Uterus (tissue), 4 donors: Measurements from ENCODE around the gene ZIM2. TPM values are rescaled to one million over a fixed set of nuclear protein-coding genes. Genes with fewer than 3 reads are reported as not detected.

Experiments
- DNase-seq, 2 donors: peaks; one replicate each; pipeline ENCODE4 v3.0.0-alpha.2; 2019 to 2020
- H3K27ac ChIP-seq, 2 donors: fragments of 200-600 bp; sonication (generic); 1 replicate in 1 of 2; 2 replicates in 1 of 2; pipeline ENCODE4 v1.5.1; 2016 to 2018
- H3K27me3 ChIP-seq, 2 donors: fragments of 200-600 bp; sonication (generic); one replicate each; pipeline ENCODE4 v1.5.1; 2018 to 2019; ENCODE audit warnings: control low read depth in 1 of 2
- H3K36me3 ChIP-seq, 2 donors: fragments of 200-600 bp; sonication (generic); one replicate each; pipeline ENCODE4 v1.5.1; 2019; ENCODE audit warnings: control low read depth in 1 of 2
- H3K4me1 ChIP-seq, 2 donors: fragments of 200-600 bp; sonication (generic); one replicate each; pipeline ENCODE4 v1.5.1; 2018 to 2019; ENCODE audit warnings: control low read depth in 1 of 2
- H3K4me3 ChIP-seq, 2 donors: fragments of 200-600 bp; sonication (generic); 1 replicate in 1 of 2; 2 replicates in 1 of 2; pipeline ENCODE4 v1.5.1; 2018 to 2019; ENCODE audit warnings: mild to moderate bottlenecking in 1 of 2
- H3K9me3 ChIP-seq, 2 donors: fragments of 200-600 bp; sonication (generic); one replicate each; pipeline ENCODE4 v1.5.1; 2019; ENCODE audit warnings: control low read depth in 1 of 2
- POLR2A ChIP-seq, 2 donors: fragments of 450-650 bp; IDR thresholded peaks; one replicate each; pipeline ENCODE4 v1.6.1; 2016; ENCODE audit warnings: antibody characterized with exemption in 2 of 2, mild to moderate bottlenecking in 1 of 2, moderate library complexity in 1 of 2
- intact Hi-C: fragments of 100-400 bp; cut with DNase I; formaldehyde crosslinking; loops from one replicate; pipeline ENCODE4 v1.15.1; 2023; ENCODE audit warnings: low total_unique reads
- total RNA-seq, 4 donors: library from RNA; depleted of rRNA in 3 of 4; stranded (reverse); fragments of >200 nt in 3 of 4; gene quantifications; one replicate each; pipeline versions ENCODE4 v1.1.0 to v1.2.4, GENCODE V29; 2014 to 2023
- TF ChIP-seq, protein P1 (sequence below), 4 experiments: fragments of 200-600 bp in 2 of 4; fragments of 450-650 bp in 2 of 4; sonication (generic) in 2 of 4; IDR thresholded peaks; one replicate each; pipeline ENCODE4 v1.5.1; 2016 to 2019; ENCODE audit warnings: antibody characterized with exemption in 4 of 4, mild to moderate bottlenecking in 2 of 4, moderate library complexity in 1 of 4
- donor health status: DM: yes; HTN: yes; CAD: no.

ZIM2 gene
- 1 to 10 TPM in 2 of 4 donors, not detected in 2; 4.9 to 6.0 TPM for total RNA-seq

DNA sequence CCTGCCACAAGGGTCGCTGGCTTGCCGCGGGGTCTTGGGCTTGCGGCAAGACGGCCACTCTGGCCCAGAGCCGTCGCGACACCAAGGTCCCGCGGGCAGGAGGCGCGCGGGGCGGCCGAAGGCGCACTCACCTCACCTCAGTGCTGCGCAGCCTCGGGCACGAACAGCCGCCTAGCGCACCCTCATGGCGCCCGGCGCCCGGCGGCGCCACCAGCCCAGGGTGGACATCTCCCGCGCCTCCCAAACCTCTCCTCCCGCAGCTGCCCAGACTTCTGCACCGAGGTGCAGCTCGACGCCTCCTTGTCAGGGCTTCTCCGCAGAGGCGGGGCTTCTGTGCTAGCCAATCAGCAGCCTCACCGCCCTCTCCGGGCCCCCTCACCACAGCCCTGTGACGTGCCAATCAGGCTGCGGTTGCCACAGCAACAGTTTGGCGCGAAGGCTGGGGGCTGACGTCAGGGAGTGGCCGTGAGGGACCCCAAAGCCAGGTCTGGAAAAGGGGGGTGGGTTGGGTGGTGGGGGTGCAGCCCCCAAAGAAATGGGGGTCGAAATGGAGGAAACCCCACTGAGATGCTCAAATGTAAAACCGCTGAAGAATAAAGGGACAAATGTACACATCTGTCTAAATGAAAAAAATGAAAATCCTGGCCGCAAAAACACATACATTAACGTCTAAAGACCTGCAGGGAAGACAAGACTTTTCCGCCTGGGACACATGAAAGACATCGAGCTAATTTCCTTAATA, at the start of gene ZIM2, which contains the start of gene PEG3:
Gene ZIM2 (minus strand): TSS at position 276 of the 742 bp plus-strand sequence. CDS start 16,449 bp downstream, outside the sequence.
Gene PEG3 (minus strand): TSS at position 276 of the 742 bp plus-strand sequence. CDS start 16,071 bp downstream, outside the sequence.
- TF ChIP-seq, protein P1, sequence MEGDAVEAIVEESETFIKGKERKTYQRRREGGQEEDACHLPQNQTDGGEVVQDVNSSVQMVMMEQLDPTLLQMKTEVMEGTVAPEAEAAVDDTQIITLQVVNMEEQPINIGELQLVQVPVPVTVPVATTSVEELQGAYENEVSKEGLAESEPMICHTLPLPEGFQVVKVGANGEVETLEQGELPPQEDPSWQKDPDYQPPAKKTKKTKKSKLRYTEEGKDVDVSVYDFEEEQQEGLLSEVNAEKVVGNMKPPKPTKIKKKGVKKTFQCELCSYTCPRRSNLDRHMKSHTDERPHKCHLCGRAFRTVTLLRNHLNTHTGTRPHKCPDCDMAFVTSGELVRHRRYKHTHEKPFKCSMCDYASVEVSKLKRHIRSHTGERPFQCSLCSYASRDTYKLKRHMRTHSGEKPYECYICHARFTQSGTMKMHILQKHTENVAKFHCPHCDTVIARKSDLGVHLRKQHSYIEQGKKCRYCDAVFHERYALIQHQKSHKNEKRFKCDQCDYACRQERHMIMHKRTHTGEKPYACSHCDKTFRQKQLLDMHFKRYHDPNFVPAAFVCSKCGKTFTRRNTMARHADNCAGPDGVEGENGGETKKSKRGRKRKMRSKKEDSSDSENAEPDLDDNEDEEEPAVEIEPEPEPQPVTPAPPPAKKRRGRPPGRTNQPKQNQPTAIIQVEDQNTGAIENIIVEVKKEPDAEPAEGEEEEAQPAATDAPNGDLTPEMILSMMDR (IDR thresholded peaks at IDR 0.05), result no peak
- peak in 1 of 2 donors; percentile 84 for TF ChIP-seq POLR2A (IDR thresholded peaks at IDR 0.05)
- Histone ChIP-seq H3K4me3 (peak within 1 kb of the TSS; percentile 57 to 64), H3K27me3 (no peaks in the 10 kb centered on the region), H3K36me3 (no peaks in the 10 kb centered on the region), H3K4me1 (no peaks in the 10 kb centered on the region), H3K9me3 (no peaks in the 10 kb centered on the region), H3K27ac (peak within 1 kb of the TSS; percentile 85 to 89)
- intact Hi-C loops, result loop anchor here (10.0 kb wide), 1 partner anchor 1756 kb away; no protein-coding TSS in a partner anchor
- DNase-seq, result peak; percentile 87 to 88

DNA sequence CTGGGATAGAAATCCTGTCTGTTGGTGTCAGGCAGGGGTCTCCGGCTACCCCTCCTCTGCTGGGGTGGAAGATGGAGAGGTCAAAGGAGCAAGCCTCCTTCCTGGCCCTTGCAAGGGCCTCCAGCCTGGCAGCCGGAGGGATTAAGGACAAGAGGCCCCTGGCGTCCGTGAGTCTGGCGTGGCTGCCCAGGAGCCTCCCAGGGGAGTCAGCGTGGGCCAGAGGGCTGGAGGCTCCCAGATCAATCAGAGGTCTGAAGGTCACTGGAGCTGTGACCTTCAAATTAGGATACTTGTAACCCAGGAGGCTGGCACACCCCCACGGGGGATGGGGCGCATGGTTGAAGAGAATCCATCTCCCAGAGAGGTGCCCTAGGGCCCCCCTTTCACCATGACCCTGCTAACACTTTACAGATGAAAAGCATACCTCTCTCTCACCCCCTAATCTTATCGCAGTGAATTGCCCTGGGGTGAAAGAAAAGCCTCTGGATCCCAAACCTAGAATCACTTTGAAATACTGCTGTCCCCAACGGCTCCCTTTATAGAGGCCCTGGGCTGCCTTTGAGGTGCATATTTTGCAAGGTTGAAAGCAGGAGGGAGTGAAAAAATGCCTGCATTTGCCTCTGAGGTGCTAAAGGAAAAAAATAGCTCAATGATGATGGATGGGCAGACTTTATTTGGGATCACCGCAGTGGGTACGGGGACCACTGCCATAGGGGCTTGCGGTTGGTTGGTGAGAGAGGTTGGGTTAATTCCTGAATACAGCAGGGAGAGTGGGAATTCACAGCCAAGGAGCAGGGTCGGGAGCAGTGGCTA, 44.9 kb upstream of the ZIM2 start:
- no peak overlapping the region for H3K4me3 ChIP-seq
- no peak overlapping the region for H3K27ac ChIP-seq
- H3K9me3 ChIP-seq, result no peaks in the 10 kb centered on the region
- no peaks in the 10 kb centered on the region for H3K4me1 ChIP-seq
- TF ChIP-seq, protein P1 (IDR thresholded peaks at IDR 0.05), result no peak
- TF ChIP-seq POLR2A (IDR thresholded peaks at IDR 0.05), result no peak
- H3K36me3 ChIP-seq, result no peaks in the 10 kb centered on the region
- intact Hi-C loops, result no loop called here
- H3K27me3 ChIP-seq, result no peaks in the 10 kb centered on the region
- no peak for DNase-seq

DNA sequence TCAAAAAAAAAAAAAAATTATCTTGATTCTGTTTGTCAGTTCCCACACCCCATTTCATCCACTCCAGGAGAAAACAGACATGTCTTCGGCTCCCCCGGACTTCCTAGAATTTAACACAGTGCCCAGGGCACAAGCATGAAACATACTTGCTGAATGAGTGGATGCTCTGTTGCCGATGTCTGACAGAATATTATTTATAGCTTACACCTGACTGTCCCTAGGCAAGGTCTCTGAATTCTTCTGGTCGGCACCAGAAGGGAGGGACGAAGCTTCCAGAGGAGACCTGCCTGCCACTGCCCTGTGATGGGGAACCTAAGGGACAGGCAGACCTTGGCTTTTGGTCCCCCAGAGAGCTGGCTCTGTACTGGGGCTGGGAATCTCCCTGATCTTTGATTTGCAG, 43.9 kb upstream of the ZIM2 start:
- Histone ChIP-seq H3K9me3 (no peaks in the 10 kb centered on the region), H3K36me3 (no peaks in the 10 kb centered on the region), H3K4me3 (no peak overlapping the region), H3K27ac (no peak overlapping the region), H3K4me1 (no peaks in the 10 kb centered on the region), H3K27me3 (no peaks in the 10 kb centered on the region)
- DNase-seq, result no peak
- intact Hi-C loops, result no loop called here
- TF ChIP-seq POLR2A (IDR thresholded peaks at IDR 0.05), result no peak
- TF ChIP-seq, protein P1 (IDR thresholded peaks at IDR 0.05), result no peak

DNA sequence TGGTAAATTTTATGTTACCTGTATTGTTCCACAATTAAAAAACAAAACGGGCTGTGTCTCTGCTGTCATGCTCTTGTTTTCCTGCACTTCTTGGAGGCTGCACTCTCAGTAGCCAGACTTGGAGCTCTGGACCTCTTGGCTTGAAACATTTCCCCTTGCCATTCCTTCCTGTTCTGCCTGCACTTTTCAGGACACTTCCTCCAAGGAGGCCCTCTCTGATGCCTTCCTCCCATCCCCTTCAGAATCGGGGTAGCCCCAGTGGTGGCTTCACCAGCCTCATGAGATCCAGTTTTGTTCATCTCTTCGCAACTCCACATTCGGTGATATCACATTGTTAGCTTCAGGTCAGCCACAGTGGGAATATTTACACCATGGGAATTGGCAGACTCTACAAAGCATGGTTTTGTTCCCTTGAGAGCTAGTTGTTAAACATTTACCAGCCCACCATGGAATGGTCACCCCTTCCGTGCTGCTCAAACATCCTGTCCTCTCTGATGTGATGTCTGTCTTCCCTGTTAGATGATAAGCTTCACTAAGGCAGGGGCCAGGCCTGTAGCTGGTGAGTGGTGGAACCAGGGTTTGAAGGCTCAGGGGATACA, 40.2 kb upstream of the ZIM2 start:
- Histone ChIP-seq H3K9me3 (no peaks in the 10 kb centered on the region), H3K27ac (no peak overlapping the region), H3K36me3 (no peaks in the 10 kb centered on the region), H3K27me3 (no peaks in the 10 kb centered on the region), H3K4me1 (no peaks in the 10 kb centered on the region), H3K4me3 (no peak overlapping the region)
- intact Hi-C loops, result no loop called here
- DNase-seq, result no peak
- no peak for TF ChIP-seq POLR2A (IDR thresholded peaks at IDR 0.05)
- TF ChIP-seq, protein P1 (IDR thresholded peaks at IDR 0.05), result no peak
